Measurements from ENCODE around the gene PTAR1. TPM values are rescaled to one million over a fixed set of nuclear protein-coding genes. Genes with fewer than 3 reads are reported as not detected.
"Not testable (repeated sequence)": the region's sequence is repeated elsewhere in the genome, so short reads cannot be mapped to it uniquely, and the experiment has no call there.

PTAR1 gene
- polyA plus RNA-seq, 1 donor = 29.5 TPM

DNA sequence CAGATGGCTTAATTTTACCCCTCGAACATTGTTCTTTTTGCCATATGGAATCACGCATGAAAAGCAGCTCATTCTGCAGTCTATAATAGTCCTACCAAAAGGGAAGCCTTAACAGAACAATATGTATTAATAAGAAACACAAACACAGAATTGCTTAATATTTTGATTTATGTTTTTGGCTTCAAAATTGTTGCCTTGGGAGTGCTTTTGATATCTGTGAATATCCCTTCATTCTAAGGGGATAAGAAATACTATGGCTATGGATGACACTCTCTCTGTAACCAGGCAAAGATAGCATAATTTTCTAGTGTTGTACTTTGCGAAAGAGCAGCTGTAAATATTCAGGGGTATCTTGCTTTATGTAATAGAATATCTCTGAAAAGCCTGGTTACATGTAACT is 34.5 kb upstream of the PTAR1 start:
- Histone ChIP-seq H3K9me3 (ENCODE audit: control insufficient read depth, low read depth, low read length) (peaks cover under 1% of the 10 kb centered on the region), H3K4me3 (ENCODE audit: low read length) (no peak overlapping the region), H3K27me3 (ENCODE audit: control insufficient read depth, insufficient read depth, low read length) (no peaks in the 10 kb centered on the region), H3K36me3 (ENCODE audit: control insufficient read depth, insufficient read depth, low read length) (no peaks in the 10 kb centered on the region), H3K4me1 (ENCODE audit: control insufficient read depth, insufficient read depth, low read length) (no peaks in the 10 kb centered on the region), H3K27ac (ENCODE audit: low read length) (no peak overlapping the region)
- no peak for DNase-seq
- WGBS (ENCODE audit: insufficient coverage, low lambda C conversion rate) = 100% methylated on average over 2 of the region's 3 CpGs

DNA sequence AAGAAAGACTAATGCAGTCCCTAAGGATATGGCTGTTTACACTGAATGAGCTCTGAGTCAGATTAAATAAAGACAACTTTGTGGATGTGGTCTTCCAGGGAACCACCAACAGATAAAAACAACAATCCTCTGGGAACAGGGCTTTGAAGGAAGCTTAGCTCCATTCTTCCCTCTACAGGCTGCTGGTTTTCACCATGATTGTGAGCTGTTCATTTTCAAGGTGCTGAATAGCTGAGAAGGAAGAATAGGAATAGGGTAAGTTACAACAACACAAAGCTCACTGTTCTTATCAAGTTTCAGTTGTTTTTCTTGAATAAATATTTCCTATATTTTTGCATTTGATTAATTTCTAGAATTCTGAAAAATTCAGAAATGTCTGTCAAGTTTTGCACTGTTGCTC is 25.9 kb upstream of the PTAR1 start:
- Histone ChIP-seq H3K9me3 (ENCODE audit: control insufficient read depth, low read depth, low read length) (no peaks in the 10 kb centered on the region), H3K27ac (ENCODE audit: low read length) (no peak overlapping the region), H3K27me3 (ENCODE audit: control insufficient read depth, insufficient read depth, low read length) (no peaks in the 10 kb centered on the region), H3K4me1 (ENCODE audit: control insufficient read depth, insufficient read depth, low read length) (no peaks in the 10 kb centered on the region), H3K4me3 (ENCODE audit: low read length) (no peak overlapping the region), H3K36me3 (ENCODE audit: control insufficient read depth, insufficient read depth, low read length) (no peaks in the 10 kb centered on the region)
- DNase-seq = no peak

DNA sequence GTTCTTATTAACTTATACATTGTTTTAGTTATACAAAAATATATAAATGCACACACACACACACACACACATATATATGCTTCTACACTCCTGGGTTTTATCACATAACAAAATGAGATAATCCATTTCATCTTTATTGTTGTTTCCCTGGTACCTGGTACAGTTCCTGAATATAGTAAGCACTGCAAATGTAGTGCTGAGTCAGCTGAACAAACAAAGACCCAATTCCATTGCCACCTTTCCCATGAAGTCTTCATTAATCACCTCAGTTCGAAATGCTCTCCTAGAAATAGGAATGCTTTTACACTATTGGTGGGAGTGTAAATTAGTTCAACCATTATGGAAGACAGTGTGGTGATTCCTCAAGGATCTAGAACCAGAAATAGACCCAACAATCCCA is 13.4 kb upstream of the PTAR1 start:
- Histone ChIP-seq H3K27me3 (ENCODE audit: control insufficient read depth, insufficient read depth, low read length) (no peaks in the 10 kb centered on the region), H3K4me3 (ENCODE audit: low read length) (no peak overlapping the region), H3K9me3 (ENCODE audit: control insufficient read depth, low read depth, low read length) (no peaks in the 10 kb centered on the region), H3K36me3 (ENCODE audit: control insufficient read depth, insufficient read depth, low read length) (no peaks in the 10 kb centered on the region), H3K4me1 (ENCODE audit: control insufficient read depth, insufficient read depth, low read length) (no peaks in the 10 kb centered on the region), H3K27ac (ENCODE audit: low read length) (no peak overlapping the region)
- no CpG with 5 or more reads among the region's 1 CpG for WGBS (ENCODE audit: insufficient coverage, low lambda C conversion rate)
- no peak for DNase-seq

DNA sequence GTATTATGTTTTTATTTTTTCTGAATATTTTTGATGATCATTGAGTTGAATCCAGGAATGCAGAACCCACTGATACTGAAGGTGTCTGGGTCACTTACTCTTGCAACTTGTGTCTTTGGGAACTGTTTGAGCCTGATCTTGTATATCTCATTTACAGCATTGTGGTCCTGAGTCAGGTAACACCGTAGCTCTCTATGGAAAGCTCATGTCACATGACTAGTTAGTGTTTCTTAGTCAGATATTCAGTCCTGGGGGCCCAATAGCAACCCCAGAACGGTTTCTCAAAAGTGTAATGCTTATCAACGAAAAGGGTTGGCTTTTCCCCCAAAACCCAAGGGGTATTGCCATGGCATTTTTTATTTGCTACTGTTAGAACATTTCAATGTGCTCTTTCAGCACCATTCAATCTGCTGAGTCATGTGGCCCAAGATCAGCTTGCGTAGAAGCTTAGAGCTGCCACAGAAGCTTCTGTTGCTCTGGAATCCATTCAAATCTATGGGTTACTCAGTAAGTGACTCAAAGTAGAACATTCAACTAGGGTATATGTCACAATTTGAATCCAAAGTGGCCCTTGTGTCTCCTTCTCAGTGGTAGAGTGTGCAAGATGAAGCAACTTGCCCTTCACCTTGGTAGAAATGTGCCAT is 12.1 kb upstream of the PTAR1 start:
- Histone ChIP-seq H3K9me3 (ENCODE audit: control insufficient read depth, low read depth, low read length) (no peaks in the 10 kb centered on the region), H3K27me3 (ENCODE audit: control insufficient read depth, insufficient read depth, low read length) (no peaks in the 10 kb centered on the region), H3K36me3 (ENCODE audit: control insufficient read depth, insufficient read depth, low read length) (no peaks in the 10 kb centered on the region), H3K27ac (ENCODE audit: low read length) (no peak overlapping the region), H3K4me3 (ENCODE audit: low read length) (no peak overlapping the region), H3K4me1 (ENCODE audit: control insufficient read depth, insufficient read depth, low read length) (no peaks in the 10 kb centered on the region)
- no CpG with 5 or more reads among the region's 4 CpGs for WGBS (ENCODE audit: insufficient coverage, low lambda C conversion rate)
- no peak for DNase-seq

DNA sequence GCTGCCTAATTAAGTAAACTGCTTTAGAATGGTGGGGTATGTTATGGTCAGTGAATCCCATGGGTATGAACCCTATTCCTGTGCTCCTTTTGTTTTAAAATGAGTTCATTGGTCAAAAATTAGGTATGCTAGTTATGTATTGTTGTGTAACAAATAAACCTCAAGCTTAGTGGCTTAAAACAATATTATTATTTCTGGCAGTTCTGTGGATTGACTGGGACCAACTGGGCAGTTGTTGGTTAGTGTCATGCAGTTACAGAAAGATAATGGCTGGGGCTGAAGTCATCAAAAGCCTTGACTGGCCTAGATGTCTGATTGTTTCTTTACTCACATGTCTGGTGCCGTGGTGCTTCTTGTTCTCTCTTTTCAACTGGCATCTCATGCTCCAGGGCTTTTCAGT is 8.9 kb upstream of the PTAR1 start:
- Histone ChIP-seq H3K27me3 (ENCODE audit: control insufficient read depth, insufficient read depth, low read length) (no peaks in the 10 kb centered on the region), H3K27ac (ENCODE audit: low read length) (no peak overlapping the region), H3K4me3 (ENCODE audit: low read length) (no peak overlapping the region), H3K4me1 (ENCODE audit: control insufficient read depth, insufficient read depth, low read length) (no peaks in the 10 kb centered on the region), H3K9me3 (ENCODE audit: control insufficient read depth, low read depth, low read length) (no peaks in the 10 kb centered on the region), H3K36me3 (ENCODE audit: control insufficient read depth, insufficient read depth, low read length) (no peaks in the 10 kb centered on the region)
- no peak for DNase-seq
- no CpG with 5 or more reads among the region's 1 CpG for WGBS (ENCODE audit: insufficient coverage, low lambda C conversion rate)

DNA sequence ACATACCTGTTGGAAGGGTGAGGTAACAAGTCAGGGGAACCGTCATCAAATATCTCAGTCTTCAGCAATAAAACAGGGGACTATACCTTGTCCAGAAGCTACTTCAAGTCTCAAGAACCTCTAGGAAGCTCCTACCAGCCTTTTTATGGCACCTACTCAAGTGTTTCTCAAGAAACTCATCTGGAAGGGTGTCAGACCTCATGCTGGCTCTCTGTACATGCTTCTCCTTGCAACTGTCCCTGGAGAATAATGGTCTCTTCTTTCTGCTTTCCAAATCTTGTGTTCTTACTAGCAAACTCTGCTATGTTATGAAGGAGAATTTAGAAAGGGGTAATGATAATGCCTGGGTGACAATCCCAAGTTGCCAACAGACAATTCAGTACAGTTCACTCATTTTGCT is 8.3 kb upstream of the PTAR1 start:
- WGBS (ENCODE audit: insufficient coverage, low lambda C conversion rate) = no CpG with 5 or more reads among the region's 1 CpG
- Histone ChIP-seq H3K4me1 (ENCODE audit: control insufficient read depth, insufficient read depth, low read length) (no peaks in the 10 kb centered on the region), H3K4me3 (ENCODE audit: low read length) (no peak overlapping the region), H3K36me3 (ENCODE audit: control insufficient read depth, insufficient read depth, low read length) (no peaks in the 10 kb centered on the region), H3K9me3 (ENCODE audit: control insufficient read depth, low read depth, low read length) (no peaks in the 10 kb centered on the region), H3K27me3 (ENCODE audit: control insufficient read depth, insufficient read depth, low read length) (no peaks in the 10 kb centered on the region), H3K27ac (ENCODE audit: low read length) (no peak overlapping the region)
- no peak for DNase-seq

DNA sequence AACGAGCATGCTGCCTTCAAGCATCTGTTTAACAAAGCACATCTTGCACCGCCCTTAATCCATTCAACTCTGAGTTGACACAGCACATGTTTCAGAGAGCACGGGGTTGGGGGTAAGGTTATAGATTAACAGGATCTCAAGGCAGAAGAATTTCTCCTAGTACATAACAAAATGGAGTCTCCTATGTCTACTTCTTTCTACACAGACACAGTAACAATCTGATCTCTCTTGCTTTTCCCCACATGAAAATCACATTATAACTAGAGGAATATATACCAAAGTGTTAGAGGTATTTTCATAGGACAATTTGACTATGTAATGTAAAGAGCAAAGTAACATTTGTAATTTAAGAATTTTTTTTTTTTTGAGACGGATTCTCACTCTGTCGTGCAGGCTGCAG is 4.1 kb upstream of the PTAR1 start:
- DNase-seq; H3K9me3 ChIP-seq (ENCODE audit: control insufficient read depth, low read depth, low read length); H3K4me3 ChIP-seq (ENCODE audit: low read length); H3K27ac ChIP-seq (ENCODE audit: low read length); H3K4me1 ChIP-seq (ENCODE audit: control insufficient read depth, insufficient read depth, low read length); H3K27me3 ChIP-seq (ENCODE audit: control insufficient read depth, insufficient read depth, low read length); H3K36me3 ChIP-seq (ENCODE audit: control insufficient read depth, insufficient read depth, low read length): not testable (repeated sequence)
- WGBS (ENCODE audit: insufficient coverage, low lambda C conversion rate) = no CpG with 5 or more reads among the region's 5 CpGs

DNA sequence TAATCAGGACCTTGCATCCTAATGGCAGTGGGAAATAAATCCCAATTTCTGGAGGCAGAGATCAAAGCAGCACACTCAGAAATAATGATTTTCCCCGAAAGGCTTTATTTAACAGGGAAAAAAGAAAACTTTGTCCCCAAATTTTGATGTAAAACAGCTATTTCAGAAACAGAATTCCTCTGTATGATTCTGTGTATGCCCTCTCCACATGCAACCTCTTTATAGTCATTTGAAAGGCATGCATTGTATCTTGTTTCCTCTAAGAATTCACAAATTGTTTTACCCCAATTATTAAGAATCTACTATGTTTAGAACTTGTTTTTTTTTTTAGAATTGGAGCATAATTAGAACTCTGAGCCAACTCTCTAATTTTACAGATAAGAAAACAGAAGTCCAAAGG is 2.7 kb upstream of the PTAR1 start:
- Histone ChIP-seq H3K27ac (ENCODE audit: low read length) (no peak overlapping the region), H3K9me3 (ENCODE audit: control insufficient read depth, low read depth, low read length) (no peaks in the 10 kb centered on the region), H3K4me3 (ENCODE audit: low read length) (no peak overlapping the region), H3K36me3 (ENCODE audit: control insufficient read depth, insufficient read depth, low read length) (no peaks in the 10 kb centered on the region), H3K4me1 (ENCODE audit: control insufficient read depth, insufficient read depth, low read length) (peaks cover 4% of the 10 kb centered on the region), H3K27me3 (ENCODE audit: control insufficient read depth, insufficient read depth, low read length) (no peaks in the 10 kb centered on the region)
- DNase-seq = no peak
- no CpG with 5 or more reads among the region's 1 CpG for WGBS (ENCODE audit: insufficient coverage, low lambda C conversion rate)

DNA sequence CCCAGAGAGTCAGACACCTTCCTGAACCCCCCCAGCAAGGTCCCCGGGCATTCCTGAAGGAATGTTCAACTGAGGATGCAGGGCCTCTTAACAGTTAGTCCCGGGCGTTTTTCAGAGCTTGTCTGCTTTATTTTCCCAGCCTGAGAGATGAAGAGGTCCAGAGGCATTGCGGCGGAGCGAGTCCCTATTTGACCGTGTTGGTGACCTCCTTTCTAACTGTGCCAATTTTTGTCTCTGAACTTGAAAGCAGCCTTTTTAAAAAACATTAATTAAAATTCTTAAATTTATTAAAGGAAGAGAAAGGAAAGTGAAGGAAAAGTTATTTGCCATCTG is 433 bp upstream of the PTAR1 start:
- WGBS (ENCODE audit: insufficient coverage, low lambda C conversion rate) = no CpG with 5 or more reads among the region's 7 CpGs
- H3K9me3 ChIP-seq (ENCODE audit: control insufficient read depth, low read depth, low read length) = no peaks in the 10 kb centered on the region
- peaks cover 4% of the 10 kb centered on the region for H3K4me1 ChIP-seq (ENCODE audit: control insufficient read depth, insufficient read depth, low read length)
- peak overlapping the region; percentile 81 for H3K27ac ChIP-seq (ENCODE audit: low read length)
- no peaks in the 10 kb centered on the region for H3K36me3 ChIP-seq (ENCODE audit: control insufficient read depth, insufficient read depth, low read length)
- H3K27me3 ChIP-seq (ENCODE audit: control insufficient read depth, insufficient read depth, low read length) = no peaks in the 10 kb centered on the region
- DNase-seq = no peak
- peak overlapping the region; percentile 58 for H3K4me3 ChIP-seq (ENCODE audit: low read length)

DNA sequence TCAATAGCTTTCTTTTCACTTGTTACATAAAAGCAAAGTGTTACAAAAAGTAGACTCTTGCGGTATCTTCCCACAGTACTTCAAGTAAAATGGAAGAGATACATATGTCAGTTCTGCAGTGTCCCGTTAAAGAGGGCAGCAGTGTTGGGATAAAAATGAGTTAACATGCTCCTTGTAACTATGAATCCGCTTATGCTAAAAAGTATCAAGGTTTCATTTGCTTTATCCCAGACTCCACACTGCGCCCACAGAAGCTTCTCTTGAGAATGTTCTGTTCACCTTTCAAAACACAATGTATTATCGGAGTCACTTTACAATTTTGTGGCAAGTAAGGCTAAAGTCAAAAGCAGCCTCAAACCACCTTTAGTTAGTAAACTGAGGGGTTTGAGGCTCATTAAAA is 790 bp downstream of the PTAR1 start:
- H3K27me3 ChIP-seq (ENCODE audit: control insufficient read depth, insufficient read depth, low read length) = no peaks in the 10 kb centered on the region
- peaks cover 4% of the 10 kb centered on the region for H3K4me1 ChIP-seq (ENCODE audit: control insufficient read depth, insufficient read depth, low read length)
- H3K9me3 ChIP-seq (ENCODE audit: control insufficient read depth, low read depth, low read length) = no peaks in the 10 kb centered on the region
- no peak for DNase-seq
- peak overlapping the region; percentile 88 for H3K4me3 ChIP-seq (ENCODE audit: low read length)
- no peaks in the 10 kb centered on the region for H3K36me3 ChIP-seq (ENCODE audit: control insufficient read depth, insufficient read depth, low read length)
- H3K27ac ChIP-seq (ENCODE audit: low read length) = peak overlapping the region; percentile 59
- WGBS (ENCODE audit: insufficient coverage, low lambda C conversion rate) = 0% methylated on average over 1 of the region's 5 CpGs

DNA sequence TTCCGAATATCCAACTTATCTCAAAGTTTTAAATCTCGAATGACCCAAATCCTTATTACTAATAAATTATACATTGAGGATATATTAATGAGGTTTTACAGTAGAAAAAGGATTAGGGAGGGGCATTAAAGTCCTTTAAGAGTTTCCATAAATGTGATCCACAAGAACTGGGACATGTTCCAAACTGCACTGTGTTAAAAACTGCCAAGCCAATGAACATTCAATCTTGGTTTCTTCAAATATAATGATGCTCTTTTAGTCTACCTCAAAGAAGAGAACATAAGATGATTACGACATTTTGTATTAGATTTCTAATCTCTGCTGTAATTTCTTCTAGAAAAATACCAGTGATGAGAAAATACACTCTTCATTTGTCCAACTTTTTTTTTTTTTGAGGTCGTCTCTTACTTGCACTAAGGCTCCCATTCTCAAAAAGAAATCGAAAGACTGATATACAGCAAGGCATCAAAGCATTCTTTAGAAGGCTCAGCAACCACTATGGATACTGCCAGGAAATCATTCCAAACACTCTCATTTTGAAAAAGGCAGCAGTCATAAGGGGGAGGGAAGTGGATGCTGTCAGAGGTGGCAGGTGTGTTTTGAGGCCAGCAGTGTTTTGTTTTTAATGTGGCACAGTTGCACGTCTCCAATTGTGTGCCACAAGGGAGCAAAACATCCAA is 1.7 kb downstream of the PTAR1 start:
- peak in 1 of 2 donors; percentile 4 for DNase-seq
- WGBS (ENCODE audit: insufficient coverage, low lambda C conversion rate) = 86% methylated on average over 1 of the region's 6 CpGs
- H3K4me1 ChIP-seq (ENCODE audit: control insufficient read depth, insufficient read depth, low read length) = peaks cover 4% of the 10 kb centered on the region
- H3K27ac ChIP-seq (ENCODE audit: low read length) = no peak overlapping the region
- no peaks in the 10 kb centered on the region for H3K36me3 ChIP-seq (ENCODE audit: control insufficient read depth, insufficient read depth, low read length)
- H3K4me3 ChIP-seq (ENCODE audit: low read length) = no peak overlapping the region
- no peaks in the 10 kb centered on the region for H3K27me3 ChIP-seq (ENCODE audit: control insufficient read depth, insufficient read depth, low read length)
- no peaks in the 10 kb centered on the region for H3K9me3 ChIP-seq (ENCODE audit: control insufficient read depth, low read depth, low read length)
